Stimulated activated CD4-positive, alpha-beta T cell treated with anti-CD3 and anti-CD28 coated beads, Interleukin-1b, Interleukin-23, amount 100 ng/mL, for 1 hour (primary cell): ENCODE results near the gene KRT6C.
"Not testable (repeated sequence)": the region's sequence is repeated elsewhere in the genome, so short reads cannot be mapped to it uniquely, and the experiment has no call there.

Experiments used
- DNase-seq, 2 donors: peaks; one replicate each; pipeline ENCODE4 v3.0.0-alpha.2; 2020; ENCODE audit warnings: low read depth in 2 of 2

Gene KRT6C

GRCh38 chr12:52499806-52500560 is 26.4 kb upstream of the KRT6C start:
- no peak for DNase-seq

- DNase-seq, result no peak
These were observed 25.3 kb upstream of the KRT6C start for GRCh38 chr12:52498946-52499345.

GRCh38 chr12:52497975-52498374 is 24.4 kb upstream of the KRT6C start:
- no peak for DNase-seq

- DNase-seq, result no peak
These were observed 23.0 kb upstream of the KRT6C start for GRCh38 chr12:52496590-52497071.

- DNase-seq, result no peak
These were observed 22.4 kb upstream of the KRT6C start for GRCh38 chr12:52496054-52496453.

- DNase-seq, result no peak
These were observed 21.8 kb upstream of the KRT6C start for GRCh38 chr12:52495389-52495788.

GRCh38 chr12:52494518-52494917 is 20.9 kb upstream of the KRT6C start:
- DNase-seq, result no peak

- no peak for DNase-seq
These were observed 20.5 kb upstream of the KRT6C start for GRCh38 chr12:52494100-52494499.

- DNase-seq, result no peak
These were observed 19.6 kb upstream of the KRT6C start, which contains the start of gene KRT6A for GRCh38 chr12:52493172-52493571. Gene KRT6A (minus strand): TSS chr12:52493257. CDS start chr12:52493188, 69 bp downstream.

- not testable (repeated sequence) for DNase-seq
These were observed 18.8 kb upstream of the KRT6C start for GRCh38 chr12:52492405-52492804.

- DNase-seq, result not testable (repeated sequence)
These were observed 17.9 kb upstream of the KRT6C start for GRCh38 chr12:52491495-52491894.

GRCh38 chr12:52488736-52489135 is 15.1 kb upstream of the KRT6C start:
- no peak for DNase-seq

- DNase-seq, result not testable (repeated sequence)
These were observed 14.3 kb upstream of the KRT6C start for GRCh38 chr12:52487744-52488443.

GRCh38 chr12:52487211-52487610 is 13.6 kb upstream of the KRT6C start:
- DNase-seq, result no peak

- no peak for DNase-seq
These were observed 12.8 kb upstream of the KRT6C start for GRCh38 chr12:52486166-52487105.

- DNase-seq, result no peak
These were observed 6.5 kb upstream of the KRT6C start for GRCh38 chr12:52480073-52480472.

GRCh38 chr12:52477651-52478050 is 4.0 kb upstream of the KRT6C start:
- no peak for DNase-seq

- no peak for DNase-seq
These were observed 607 bp upstream of the KRT6C start for GRCh38 chr12:52474212-52474611.

- no peak for DNase-seq
These were observed 3.8 kb downstream of the KRT6C start for GRCh38 chr12:52469853-52470252.

- no peak for DNase-seq
These were observed 8.7 kb downstream of the KRT6C start for GRCh38 chr12:52464897-52465296.

- DNase-seq, result no peak
These were observed 11.9 kb downstream of the KRT6C start for GRCh38 chr12:52461693-52462092.

- no peak for DNase-seq
These were observed 14.7 kb downstream of the KRT6C start for GRCh38 chr12:52458861-52459260.
